ENCODE results near the gene SIPA1L3.

GRCh38 chr19:37899966-37900365, 7.0 kb upstream of the SIPA1L3 start:
- TF ChIP-seq CTCF (IDR thresholded peaks at IDR 0.05 in 4 of 5, conservative IDR thresholded peaks at IDR 0.05 in 1 of 5): no peak
- no peak for TF ChIP-seq POLR2A (IDR thresholded peaks at IDR 0.05)
